Loucy (cell line): ENCODE data around the gene ROBO2.

Source experiments
- H2AFZ ChIP-seq: fragments of 200-600 bp; sonication (generic); 2 replicates; pipeline ENCODE4 v1.6.0; 2016; ENCODE audit warnings: antibody characterized with exemption, mild to moderate bottlenecking, low read length, moderate library complexity
- H3F3A ChIP-seq: fragments of 200-600 bp; 2 replicates; pipeline ENCODE4 v1.6.0; 2016; ENCODE audit warnings: antibody characterized with exemption, low read depth, mild to moderate bottlenecking
- H3K27me3 ChIP-seq: fragments of 200-600 bp; sonication (generic); 2 replicates; pipeline ENCODE4 v1.6.1; 2014; ENCODE audit warnings: low read length, mild to moderate bottlenecking; ENCODE audit not compliant: insufficient read depth, poor library complexity, severe bottlenecking
- H3K36me3 ChIP-seq: fragments of 200-600 bp; sonication (generic); 2 replicates; pipeline ENCODE4 v1.6.1; 2016; ENCODE audit warnings: low read length; ENCODE audit not compliant: insufficient read depth
- H3K4me1 ChIP-seq: fragments of 200-600 bp; sonication (generic); 2 replicates; pipeline ENCODE4 v1.5.1; 2014; ENCODE audit warnings: low read length, mild to moderate bottlenecking; ENCODE audit not compliant: insufficient read depth, poor library complexity, severe bottlenecking
- H3K4me2 ChIP-seq: fragments of 200-600 bp; sonication (generic); 2 replicates; pipeline ENCODE4 v1.6.0; 2014; ENCODE audit warnings: antibody characterized with exemption, low read length, low read depth, mild to moderate bottlenecking; ENCODE audit not compliant: poor library complexity, severe bottlenecking
- H3K4me3 ChIP-seq: fragments of 200-600 bp; sonication (generic); 2 replicates; pipeline ENCODE4 v1.5.1; 2014; ENCODE audit warnings: low read length, mild to moderate bottlenecking, mixed read lengths; ENCODE audit not compliant: poor library complexity, severe bottlenecking
- H3K79me2 ChIP-seq: fragments of 200-600 bp; sonication (generic); 2 replicates; pipeline ENCODE4 v1.6.1; 2014; ENCODE audit warnings: low read length; ENCODE audit not compliant: insufficient read depth
- H3K9ac ChIP-seq: fragments of 200-600 bp; sonication (generic); 2 replicates; pipeline ENCODE4 v1.6.0; 2014; ENCODE audit warnings: mild to moderate bottlenecking, low read depth, low read length, moderate library complexity; ENCODE audit not compliant: poor library complexity, severe bottlenecking
- H3K9me2 ChIP-seq: fragments of 200-600 bp; sonication (generic); replicated peaks from 2 replicates; pipeline ENCODE4 v1.6.1; 2016; ENCODE audit warnings: low read depth, low read length, mixed read lengths
- H3K9me3 ChIP-seq: fragments of 200-600 bp; sonication (generic); 2 replicates; pipeline ENCODE4 v1.6.1; 2014; ENCODE audit warnings: mild to moderate bottlenecking, antibody characterized with exemption, low read length, low read depth; ENCODE audit not compliant: insufficient read depth
- H4K20me1 ChIP-seq: fragments of 200-600 bp; sonication (generic); 2 replicates; pipeline ENCODE4 v1.6.0; 2014; ENCODE audit warnings: antibody characterized with exemption, low read length, mild to moderate bottlenecking; ENCODE audit not compliant: insufficient read depth, poor library complexity, severe bottlenecking
- EZH2phosphoT487 ChIP-seq: fragments of 200-600 bp; IDR thresholded peaks from 2 replicates; pipeline ENCODE4 v1.6.1; 2018; ENCODE audit warnings: antibody characterized with exemption, mild to moderate bottlenecking, moderate library complexity, borderline replicate concordance
- TF ChIP-seq, protein P1 (sequence below): fragments of 200-600 bp; sonication (generic); conservative IDR thresholded peaks from 2 replicates; pipeline ENCODE4 v1.5.1; 2014; ENCODE audit warnings: mild to moderate bottlenecking, antibody characterized with exemption, low read length

Gene ROBO2

DNA sequence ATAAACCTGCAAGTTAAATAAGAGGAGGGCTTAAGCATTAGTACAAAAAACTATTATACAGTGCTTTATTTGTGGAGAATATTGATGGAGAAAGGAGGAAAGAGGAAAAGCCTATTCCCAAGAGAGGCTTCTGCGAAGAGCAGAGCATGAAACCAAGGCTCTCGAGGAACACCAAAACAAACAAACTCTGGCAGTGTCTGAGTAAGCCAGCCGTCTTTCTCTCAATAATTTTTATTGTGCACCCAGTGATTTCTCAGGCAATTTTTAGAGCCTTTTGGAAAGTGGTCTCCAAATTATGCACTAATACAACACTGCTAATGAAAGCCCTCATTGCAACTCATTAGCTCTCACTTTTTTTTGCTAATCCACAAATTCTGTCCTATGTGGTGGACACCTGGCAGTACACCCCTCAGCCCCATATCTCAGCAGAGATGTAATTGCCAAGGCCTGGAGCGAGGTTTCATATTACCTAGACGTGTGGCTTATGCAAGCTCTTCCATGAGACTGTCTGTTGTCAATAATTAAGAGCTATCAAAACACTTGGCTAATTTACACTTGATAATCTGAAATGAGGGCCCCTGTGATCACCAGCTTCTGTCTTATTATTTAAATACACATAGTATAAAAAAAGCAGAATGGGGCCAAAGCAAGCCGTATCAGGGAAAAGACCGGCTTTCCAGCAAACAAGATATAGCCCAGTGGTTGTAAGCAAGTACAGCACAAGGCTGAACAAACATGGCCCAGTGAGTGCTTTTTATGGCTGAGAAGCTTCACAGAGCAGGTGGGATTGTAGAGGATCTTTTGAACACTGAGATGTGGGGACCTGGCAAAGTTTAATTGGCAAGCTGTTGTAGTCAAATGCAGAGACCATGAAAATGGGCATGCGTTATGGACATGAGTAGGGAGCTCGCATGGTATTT, 216.9 kb downstream of the ROBO2 start:
- Histone ChIP-seq H3K4me3 (no peak overlapping the region), H3K9me2 (no peaks in the 10 kb centered on the region), H3K9me3 (no peaks in the 10 kb centered on the region), H3K4me2 (no peak overlapping the region), H2AFZ (no peak overlapping the region), H3K79me2 (no peaks in the 10 kb centered on the region), H3K4me1 (no peaks in the 10 kb centered on the region), H4K20me1 (no peaks in the 10 kb centered on the region), H3K36me3 (no peaks in the 10 kb centered on the region), H3K9ac (no peak overlapping the region), H3F3A (no peaks in the 10 kb centered on the region), H3K27me3 (no peaks in the 10 kb centered on the region)
- TF ChIP-seq, protein P1, sequence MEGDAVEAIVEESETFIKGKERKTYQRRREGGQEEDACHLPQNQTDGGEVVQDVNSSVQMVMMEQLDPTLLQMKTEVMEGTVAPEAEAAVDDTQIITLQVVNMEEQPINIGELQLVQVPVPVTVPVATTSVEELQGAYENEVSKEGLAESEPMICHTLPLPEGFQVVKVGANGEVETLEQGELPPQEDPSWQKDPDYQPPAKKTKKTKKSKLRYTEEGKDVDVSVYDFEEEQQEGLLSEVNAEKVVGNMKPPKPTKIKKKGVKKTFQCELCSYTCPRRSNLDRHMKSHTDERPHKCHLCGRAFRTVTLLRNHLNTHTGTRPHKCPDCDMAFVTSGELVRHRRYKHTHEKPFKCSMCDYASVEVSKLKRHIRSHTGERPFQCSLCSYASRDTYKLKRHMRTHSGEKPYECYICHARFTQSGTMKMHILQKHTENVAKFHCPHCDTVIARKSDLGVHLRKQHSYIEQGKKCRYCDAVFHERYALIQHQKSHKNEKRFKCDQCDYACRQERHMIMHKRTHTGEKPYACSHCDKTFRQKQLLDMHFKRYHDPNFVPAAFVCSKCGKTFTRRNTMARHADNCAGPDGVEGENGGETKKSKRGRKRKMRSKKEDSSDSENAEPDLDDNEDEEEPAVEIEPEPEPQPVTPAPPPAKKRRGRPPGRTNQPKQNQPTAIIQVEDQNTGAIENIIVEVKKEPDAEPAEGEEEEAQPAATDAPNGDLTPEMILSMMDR, result no peak
- TF ChIP-seq EZH2phosphoT487, result no peak

DNA sequence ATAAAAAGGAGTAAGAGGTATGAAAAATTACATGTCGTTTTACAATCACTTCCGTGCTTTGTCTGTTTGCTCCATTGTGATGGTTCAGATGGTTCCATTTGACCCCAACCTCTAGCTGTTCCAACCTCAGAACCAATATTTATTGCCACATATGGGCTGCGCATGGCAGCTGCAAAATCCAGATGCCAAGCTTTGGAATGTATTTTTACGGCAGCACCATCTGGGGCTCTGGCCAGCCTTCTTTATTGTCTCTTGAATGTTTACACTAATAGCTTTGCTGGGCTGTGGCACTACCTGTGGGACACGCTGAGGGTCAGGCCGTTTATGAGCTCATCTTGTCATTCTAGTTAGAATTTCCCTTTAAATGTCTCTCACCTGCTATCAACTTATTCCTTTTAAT, 219.8 kb downstream of the ROBO2 start:
- no peaks in the 10 kb centered on the region for H3K36me3 ChIP-seq
- H3K4me2 ChIP-seq, result no peak overlapping the region
- no peak overlapping the region for H2AFZ ChIP-seq
- no peaks in the 10 kb centered on the region for H3K27me3 ChIP-seq
- no peaks in the 10 kb centered on the region for H3F3A ChIP-seq
- H3K4me3 ChIP-seq, result no peak overlapping the region
- no peaks in the 10 kb centered on the region for H3K9me2 ChIP-seq
- H3K79me2 ChIP-seq, result no peaks in the 10 kb centered on the region
- H3K4me1 ChIP-seq, result no peaks in the 10 kb centered on the region
- H4K20me1 ChIP-seq, result no peaks in the 10 kb centered on the region
- TF ChIP-seq EZH2phosphoT487, result no peak
- TF ChIP-seq, protein P1, result no peak
- H3K9ac ChIP-seq, result no peak overlapping the region
- H3K9me3 ChIP-seq, result no peaks in the 10 kb centered on the region

DNA sequence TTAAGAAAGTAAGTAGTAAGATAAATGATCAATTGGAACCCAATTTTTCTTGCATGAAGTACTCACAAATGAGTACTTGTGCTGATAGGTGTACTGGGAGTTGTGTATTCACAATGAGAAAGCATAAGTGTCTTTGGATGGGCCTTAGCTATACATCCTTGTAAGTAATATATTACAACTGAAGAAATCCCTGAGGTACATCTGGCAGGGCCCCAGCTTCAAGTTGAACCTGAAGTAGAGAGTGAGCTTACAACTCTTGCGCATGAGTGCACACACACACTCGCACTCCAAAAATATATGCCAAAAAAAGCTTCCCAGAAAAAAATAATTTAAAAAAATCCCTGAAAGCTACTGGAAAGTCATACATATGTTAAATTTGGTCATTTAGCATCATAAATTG, 222.5 kb downstream of the ROBO2 start:
- H3K4me1 ChIP-seq, result no peaks in the 10 kb centered on the region
- H3K79me2 ChIP-seq, result no peaks in the 10 kb centered on the region
- TF ChIP-seq, protein P1, result no peak
- no peak for TF ChIP-seq EZH2phosphoT487
- no peaks in the 10 kb centered on the region for H3F3A ChIP-seq
- no peak overlapping the region for H3K9ac ChIP-seq
- H4K20me1 ChIP-seq, result no peaks in the 10 kb centered on the region
- H3K9me3 ChIP-seq, result no peaks in the 10 kb centered on the region
- H3K4me2 ChIP-seq, result no peak overlapping the region
- no peaks in the 10 kb centered on the region for H3K27me3 ChIP-seq
- H3K36me3 ChIP-seq, result no peaks in the 10 kb centered on the region
- no peak overlapping the region for H3K4me3 ChIP-seq
- no peaks in the 10 kb centered on the region for H3K9me2 ChIP-seq
- H2AFZ ChIP-seq, result no peak overlapping the region
